K562 (cell line): ENCODE results near the gene DHPS. TPM values are rescaled to one million over a fixed set of nuclear protein-coding genes. Genes with fewer than 3 reads are reported as not detected.

ENCODE experiments used
- ARNT ChIP-seq, 2 experiments: fragments of 450-650 bp; IDR thresholded peaks; 2 replicates each; pipeline ENCODE4 v1.6.1; 2016; ENCODE audit warnings: mild to moderate bottlenecking in 1 of 2
- CBX1 ChIP-seq: sonication (generic); IDR thresholded peaks from 2 replicates; pipeline ENCODE4 v1.6.1; 2016; ENCODE audit warnings: antibody characterized with exemption, low read depth, mild to moderate bottlenecking
- CBX5 ChIP-seq: IDR thresholded peaks from 2 replicates; pipeline ENCODE4 v1.6.1; 2014; ENCODE audit warnings: low read depth, borderline replicate concordance
- DACH1 ChIP-seq: fragments of 450-650 bp; IDR thresholded peaks from 2 replicates; pipeline ENCODE4 v1.6.1; 2018; ENCODE audit not compliant: partially characterized antibody
- HDAC3 ChIP-seq: fragments of 450-650 bp; IDR thresholded peaks from 2 replicates; pipeline ENCODE4 v1.6.1; 2018; ENCODE audit warnings: borderline replicate concordance, mild to moderate bottlenecking, moderate library complexity; ENCODE audit not compliant: partially characterized antibody
- HDGF ChIP-seq: fragments of 450-650 bp; IDR thresholded peaks from 2 replicates; pipeline ENCODE4 v1.6.1; 2016
- RAD51 ChIP-seq: fragments of 450-650 bp; IDR thresholded peaks from 2 replicates; pipeline ENCODE4 v1.7.1; 2016; ENCODE audit warnings: low read depth, mild to moderate bottlenecking, borderline replicate concordance
- TRIM24 ChIP-seq, 2 experiments: fragments of 450-650 bp; IDR thresholded peaks; 2 replicates each; pipeline ENCODE4 v1.6.1; 2016
- ZNF175 ChIP-seq: fragments of 200-800 bp; sonication (Bioruptor generic); IDR thresholded peaks from 2 replicates; pipeline ENCODE4 v1.6.1; 2016; ENCODE audit warnings: low read depth, mild to moderate bottlenecking, missing genetic modification characterization, missing compliant biosample characterization
- ZNF239 ChIP-seq: fragments of 250-450 bp; sonication (Bioruptor Pico); IDR thresholded peaks from 2 replicates; pipeline ENCODE4 v1.4.0; 2020; ENCODE audit warnings: mild to moderate bottlenecking
- polyA plus RNA-seq, 8 experiments: library from polyadenylated mRNA; depleted of rRNA in 4 of 8; stranded (reverse) in 5 of 8; unstranded in 3 of 8; fragments of >200 nt; fragmentation: Nextera tagmentation in 2 of 8; fragmentation: Illumina TruSeq in 1 of 8; extraction: Ambion mirVana in 2 of 8; extraction: Trizol in 1 of 8; gene quantifications; 2 replicates each; pipeline versions ENCODE4 v1.2.1 to v1.2.3, GENCODE V29; 2011 to 2014; ENCODE audit warnings: inconsistent platforms in 1 of 8, missing spikeins in 1 of 8
- total RNA-seq, 7 experiments: library from RNA; depleted of rRNA in 6 of 7; stranded (reverse); fragments of >200 nt in 6 of 7; fragmentation: Illumina TruSeq in 2 of 7; extraction: Trizol in 2 of 7; gene quantifications; 2 replicates each; pipeline versions ENCODE4 v1.2.1 to v1.2.3, GENCODE V29; 2011 to 2021; ENCODE audit warnings: low replicate concordance in 1 of 7
- TF ChIP-seq, protein P1 (sequence below): fragments of 250-450 bp; sonication (Bioruptor Pico); IDR thresholded peaks from 2 replicates; pipeline ENCODE4 v1.8.0; 2022; ENCODE audit warnings: inconsistent platforms, mild to moderate bottlenecking, moderate library complexity, borderline replicate concordance
- TF ChIP-seq, protein P2 (sequence below): fragments of 250-450 bp; sonication (Bioruptor Pico); IDR thresholded peaks from 2 replicates; pipeline ENCODE4 v1.4.0; 2020; ENCODE audit warnings: mild to moderate bottlenecking
- TF ChIP-seq, protein P3 (sequence below): fragments of 250-450 bp; sonication (Bioruptor Pico); IDR thresholded peaks from 2 replicates; pipeline ENCODE4 v1.5.0; 2021; ENCODE audit warnings: mild to moderate bottlenecking, moderate library complexity
- TF ChIP-seq, protein P4 (sequence below): fragments of 200-800 bp; sonication (Bioruptor generic); IDR thresholded peaks from 2 replicates; pipeline ENCODE4 v1.6.1; 2017; ENCODE audit warnings: missing genetic modification characterization, missing compliant biosample characterization
- TF ChIP-seq, protein P5 (sequence below): IDR thresholded peaks from 2 replicates; pipeline ENCODE4 v1.6.1; 2014; ENCODE audit warnings: antibody characterized with exemption
- TF ChIP-seq, protein P6 (sequence below), 3 experiments: IDR thresholded peaks in 2 of 3; conservative IDR thresholded peaks in 1 of 3; 2 replicates each; pipeline ENCODE4 v1.5.1; 2011 to 2012; ENCODE audit warnings: low read length in 3 of 3, mild to moderate bottlenecking in 3 of 3, control low read depth in 2 of 3, improper control_type of control experiment in 1 of 3, inconsistent platforms in 1 of 3, low read depth in 1 of 3, mixed read lengths in 1 of 3, moderate library complexity in 1 of 3; ENCODE audit not compliant: insufficient read depth in 2 of 3

Gene DHPS
- total and polyA plus RNA-seq, 9 of the 15 experiments (the other 6 are each of a cell fraction or from before 2014, with no cell fraction given), result 47.1 to 110 (median 79.9) TPM

DNA sequence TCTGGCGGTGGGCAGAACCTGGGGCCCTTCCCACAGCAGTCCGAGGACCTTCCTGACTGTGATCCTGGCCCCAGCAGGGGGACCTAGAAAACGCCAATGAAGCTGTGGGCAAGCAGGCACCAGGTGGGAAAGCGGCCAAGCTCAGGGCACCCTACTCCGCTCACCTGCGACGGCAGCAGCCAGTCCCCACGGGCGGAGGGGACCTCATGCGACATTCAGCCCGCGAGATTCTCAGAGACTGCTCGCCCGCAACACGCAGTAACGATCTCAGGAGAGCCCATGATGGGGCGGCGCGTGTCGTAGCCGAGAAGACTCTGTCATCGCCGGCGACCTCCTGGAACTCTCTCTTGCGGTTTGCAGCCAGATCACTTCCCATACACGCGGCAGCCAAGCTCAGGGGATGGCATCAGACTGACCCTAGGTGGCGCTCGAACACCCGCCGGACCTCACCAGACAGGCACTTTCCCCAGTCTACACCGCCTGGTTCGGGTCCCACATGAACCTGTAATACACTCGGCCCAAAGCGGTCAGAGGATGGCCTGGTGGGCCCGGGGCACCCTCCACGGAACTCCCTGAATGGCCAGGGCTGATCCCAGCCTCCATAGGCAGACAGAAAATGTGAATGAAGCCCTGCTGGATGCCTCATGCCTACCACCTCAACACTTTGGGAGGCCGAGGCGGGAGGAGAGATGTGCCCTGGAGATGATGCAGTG lies 41.6 kb downstream of the DHPS start (continued):
- TF ChIP-seq, protein P1, sequence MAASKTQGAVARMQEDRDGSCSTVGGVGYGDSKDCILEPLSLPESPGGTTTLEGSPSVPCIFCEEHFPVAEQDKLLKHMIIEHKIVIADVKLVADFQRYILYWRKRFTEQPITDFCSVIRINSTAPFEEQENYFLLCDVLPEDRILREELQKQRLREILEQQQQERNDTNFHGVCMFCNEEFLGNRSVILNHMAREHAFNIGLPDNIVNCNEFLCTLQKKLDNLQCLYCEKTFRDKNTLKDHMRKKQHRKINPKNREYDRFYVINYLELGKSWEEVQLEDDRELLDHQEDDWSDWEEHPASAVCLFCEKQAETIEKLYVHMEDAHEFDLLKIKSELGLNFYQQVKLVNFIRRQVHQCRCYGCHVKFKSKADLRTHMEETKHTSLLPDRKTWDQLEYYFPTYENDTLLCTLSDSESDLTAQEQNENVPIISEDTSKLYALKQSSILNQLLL (CRISPR knock-in tag), result no peak
- no peak for TF ChIP-seq ZNF239 (CRISPR knock-in tag)
- peak; percentile 59; the same call in 1 of the 2 replicates for TF ChIP-seq CBX1
- no peak for TF ChIP-seq ZNF175 (CRISPR knock-in tag)
- TF ChIP-seq, protein P2, sequence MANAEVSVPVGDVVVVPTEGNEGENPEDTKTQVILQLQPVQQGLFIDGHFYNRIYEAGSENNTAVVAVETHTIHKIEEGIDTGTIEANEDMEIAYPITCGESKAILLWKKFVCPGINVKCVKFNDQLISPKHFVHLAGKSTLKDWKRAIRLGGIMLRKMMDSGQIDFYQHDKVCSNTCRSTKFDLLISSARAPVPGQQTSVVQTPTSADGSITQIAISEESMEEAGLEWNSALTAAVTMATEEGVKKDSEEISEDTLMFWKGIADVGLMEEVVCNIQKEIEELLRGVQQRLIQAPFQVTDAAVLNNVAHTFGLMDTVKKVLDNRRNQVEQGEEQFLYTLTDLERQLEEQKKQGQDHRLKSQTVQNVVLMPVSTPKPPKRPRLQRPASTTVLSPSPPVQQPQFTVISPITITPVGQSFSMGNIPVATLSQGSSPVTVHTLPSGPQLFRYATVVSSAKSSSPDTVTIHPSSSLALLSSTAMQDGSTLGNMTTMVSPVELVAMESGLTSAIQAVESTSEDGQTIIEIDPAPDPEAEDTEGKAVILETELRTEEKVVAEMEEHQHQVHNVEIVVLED (CRISPR knock-in tag), result no peak
- TF ChIP-seq, protein P3, sequence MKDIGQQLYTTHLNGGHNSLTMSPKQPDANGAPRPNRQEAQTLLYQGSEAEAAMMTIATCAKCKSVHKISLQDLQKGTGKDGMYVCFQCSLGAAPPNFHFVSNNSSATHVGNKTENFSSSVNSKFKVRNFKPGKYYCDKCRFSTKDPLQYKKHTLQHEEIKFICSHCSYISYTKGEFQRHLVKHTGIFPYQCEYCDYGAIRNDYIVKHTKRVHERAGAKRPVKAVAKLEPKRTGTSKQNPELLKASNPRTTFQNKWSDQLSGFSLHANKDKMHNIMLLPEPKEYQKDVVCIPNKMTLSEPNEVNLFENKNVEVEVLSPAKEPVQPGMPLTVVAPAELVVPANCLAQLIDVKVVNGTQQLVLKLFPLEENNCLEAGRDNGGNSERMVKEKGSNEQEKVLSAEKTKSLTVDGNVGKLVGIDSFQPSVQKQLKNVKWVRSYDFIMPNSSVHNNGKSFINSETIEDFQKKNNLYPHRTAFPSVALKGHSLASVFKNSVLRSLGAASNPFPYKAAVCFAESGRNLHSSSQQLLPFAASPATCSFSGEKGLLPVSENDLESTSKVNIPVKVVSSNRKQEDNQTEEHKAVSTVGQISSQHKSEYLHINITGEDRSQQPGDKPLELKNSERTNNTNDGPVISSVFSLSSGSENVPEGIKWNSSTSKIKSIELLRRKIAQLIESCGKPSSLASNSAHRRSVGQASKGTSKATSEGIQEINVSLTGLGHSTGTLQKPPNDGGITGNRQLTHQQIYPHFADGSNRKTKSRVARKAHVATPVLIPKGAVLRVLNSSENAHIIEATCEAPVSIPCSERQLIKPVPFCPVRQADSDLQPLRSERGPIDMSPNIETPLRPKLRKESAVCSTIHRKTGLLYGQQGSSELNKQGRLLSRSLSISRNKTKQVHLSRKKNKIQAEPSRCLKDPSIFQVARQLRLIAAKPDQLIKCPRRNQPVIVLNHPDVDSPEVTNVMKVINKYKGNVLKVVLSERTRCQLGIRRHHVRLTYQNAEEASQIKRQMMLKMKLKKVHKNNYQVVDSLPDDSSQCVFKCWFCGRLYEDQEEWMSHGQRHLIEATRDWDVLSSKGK (CRISPR knock-in tag), result no peak
- TF ChIP-seq RAD51, result no peak; the same call in 1 of the 2 replicates
- TF ChIP-seq CBX5, result peak; percentile 61; the same call in 1 of the 2 replicates
- TF ChIP-seq HDGF, result no peak
- TF ChIP-seq, protein P4, sequence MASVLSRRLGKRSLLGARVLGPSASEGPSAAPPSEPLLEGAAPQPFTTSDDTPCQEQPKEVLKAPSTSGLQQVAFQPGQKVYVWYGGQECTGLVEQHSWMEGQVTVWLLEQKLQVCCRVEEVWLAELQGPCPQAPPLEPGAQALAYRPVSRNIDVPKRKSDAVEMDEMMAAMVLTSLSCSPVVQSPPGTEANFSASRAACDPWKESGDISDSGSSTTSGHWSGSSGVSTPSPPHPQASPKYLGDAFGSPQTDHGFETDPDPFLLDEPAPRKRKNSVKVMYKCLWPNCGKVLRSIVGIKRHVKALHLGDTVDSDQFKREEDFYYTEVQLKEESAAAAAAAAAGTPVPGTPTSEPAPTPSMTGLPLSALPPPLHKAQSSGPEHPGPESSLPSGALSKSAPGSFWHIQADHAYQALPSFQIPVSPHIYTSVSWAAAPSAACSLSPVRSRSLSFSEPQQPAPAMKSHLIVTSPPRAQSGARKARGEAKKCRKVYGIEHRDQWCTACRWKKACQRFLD, result no peak
- TF ChIP-seq, protein P5, sequence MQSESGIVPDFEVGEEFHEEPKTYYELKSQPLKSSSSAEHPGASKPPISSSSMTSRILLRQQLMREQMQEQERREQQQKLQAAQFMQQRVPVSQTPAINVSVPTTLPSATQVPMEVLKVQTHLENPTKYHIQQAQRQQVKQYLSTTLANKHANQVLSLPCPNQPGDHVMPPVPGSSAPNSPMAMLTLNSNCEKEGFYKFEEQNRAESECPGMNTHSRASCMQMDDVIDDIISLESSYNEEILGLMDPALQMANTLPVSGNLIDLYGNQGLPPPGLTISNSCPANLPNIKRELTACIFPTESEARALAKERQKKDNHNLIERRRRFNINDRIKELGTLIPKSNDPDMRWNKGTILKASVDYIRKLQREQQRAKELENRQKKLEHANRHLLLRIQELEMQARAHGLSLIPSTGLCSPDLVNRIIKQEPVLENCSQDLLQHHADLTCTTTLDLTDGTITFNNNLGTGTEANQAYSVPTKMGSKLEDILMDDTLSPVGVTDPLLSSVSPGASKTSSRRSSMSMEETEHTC, result 0 out of 2 replicates have a peak, but pooled peaks have one; percentile 14
- no peak for TF ChIP-seq ARNT (IDR thresholded peaks at IDR 0.05)
- TF ChIP-seq HDAC3, result no peak
- TF ChIP-seq, protein P6, sequence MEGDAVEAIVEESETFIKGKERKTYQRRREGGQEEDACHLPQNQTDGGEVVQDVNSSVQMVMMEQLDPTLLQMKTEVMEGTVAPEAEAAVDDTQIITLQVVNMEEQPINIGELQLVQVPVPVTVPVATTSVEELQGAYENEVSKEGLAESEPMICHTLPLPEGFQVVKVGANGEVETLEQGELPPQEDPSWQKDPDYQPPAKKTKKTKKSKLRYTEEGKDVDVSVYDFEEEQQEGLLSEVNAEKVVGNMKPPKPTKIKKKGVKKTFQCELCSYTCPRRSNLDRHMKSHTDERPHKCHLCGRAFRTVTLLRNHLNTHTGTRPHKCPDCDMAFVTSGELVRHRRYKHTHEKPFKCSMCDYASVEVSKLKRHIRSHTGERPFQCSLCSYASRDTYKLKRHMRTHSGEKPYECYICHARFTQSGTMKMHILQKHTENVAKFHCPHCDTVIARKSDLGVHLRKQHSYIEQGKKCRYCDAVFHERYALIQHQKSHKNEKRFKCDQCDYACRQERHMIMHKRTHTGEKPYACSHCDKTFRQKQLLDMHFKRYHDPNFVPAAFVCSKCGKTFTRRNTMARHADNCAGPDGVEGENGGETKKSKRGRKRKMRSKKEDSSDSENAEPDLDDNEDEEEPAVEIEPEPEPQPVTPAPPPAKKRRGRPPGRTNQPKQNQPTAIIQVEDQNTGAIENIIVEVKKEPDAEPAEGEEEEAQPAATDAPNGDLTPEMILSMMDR (IDR thresholded peaks at IDR 0.05 in 2 of 3, conservative IDR thresholded peaks at IDR 0.05 in 1 of 3; ENCODE audit: insufficient read depth in 2 of 3, low read depth in 1 of 3, low read length in 3 of 3), result peak; percentile 75 to 91 (median 85)
- no peak for TF ChIP-seq DACH1
- TF ChIP-seq TRIM24 (IDR thresholded peaks at IDR 0.05), result 0 out of 4 replicates have a peak, but pooled peaks of 1 of the 2 experiments have one; percentile 34
